Left ventricle myocardium inferior (tissue), 1 donor: ENCODE measurements around the gene PTPRN2. TPM values are rescaled to one million over a fixed set of nuclear protein-coding genes. Genes with fewer than 3 reads are reported as not detected.
"Not testable (repeated sequence)": the region's sequence is repeated elsewhere in the genome, so short reads cannot be mapped to it uniquely, and the experiment has no call there.

Experiments used
- DNase-seq: peaks from one replicate; pipeline ENCODE4 v3.0.0-alpha.2; 2020
- H3K27ac ChIP-seq: fragments of 200-600 bp; replicated peaks from 2 replicates; pipeline ENCODE4 v1.8.0; 2021
- H3K27me3 ChIP-seq: fragments of 200-600 bp; 2 replicates; pipeline ENCODE4 v1.8.0; 2021; ENCODE audit warnings: low read depth
- H3K36me3 ChIP-seq: fragments of 200-600 bp; 2 replicates; pipeline ENCODE4 v1.8.0; 2021
- H3K4me1 ChIP-seq: fragments of 200-600 bp; 2 replicates; pipeline ENCODE4 v1.8.0; 2021
- H3K4me3 ChIP-seq: fragments of 200-600 bp; 2 replicates; pipeline ENCODE4 v1.8.0; 2021; ENCODE audit warnings: mild to moderate bottlenecking, moderate library complexity
- H3K9me3 ChIP-seq: fragments of 200-600 bp; replicated peaks from 2 replicates; pipeline ENCODE4 v1.8.0; 2021
- intact Hi-C: fragments of 100-400 bp; cut with micrococcal nuclease; formaldehyde crosslinking; loops from one replicate; pipeline ENCODE4 v1.11.0; 2022
- total RNA-seq: library from RNA; stranded (reverse); fragmentation: NEBNext Ultra II Directional; extraction: Animal tissue kit (Norgen Biotek cat#: 25700); gene quantifications from one replicate; pipeline ENCODE4 v1.2.1, GENCODE V29; 2021
- TF ChIP-seq, protein P1 (sequence below): fragments of 200-600 bp; IDR thresholded peaks from 2 replicates; pipeline ENCODE4 v1.8.0; 2021; ENCODE audit warnings: antibody characterized with exemption, mild to moderate bottlenecking, borderline replicate concordance
- donor health status: DM: no; HTN: yes; CAD: no; lungs with severe emphysema.

The PTPRN2 gene
- total RNA-seq, 1 donor from 2014 or later, result 1.3 TPM

DNA sequence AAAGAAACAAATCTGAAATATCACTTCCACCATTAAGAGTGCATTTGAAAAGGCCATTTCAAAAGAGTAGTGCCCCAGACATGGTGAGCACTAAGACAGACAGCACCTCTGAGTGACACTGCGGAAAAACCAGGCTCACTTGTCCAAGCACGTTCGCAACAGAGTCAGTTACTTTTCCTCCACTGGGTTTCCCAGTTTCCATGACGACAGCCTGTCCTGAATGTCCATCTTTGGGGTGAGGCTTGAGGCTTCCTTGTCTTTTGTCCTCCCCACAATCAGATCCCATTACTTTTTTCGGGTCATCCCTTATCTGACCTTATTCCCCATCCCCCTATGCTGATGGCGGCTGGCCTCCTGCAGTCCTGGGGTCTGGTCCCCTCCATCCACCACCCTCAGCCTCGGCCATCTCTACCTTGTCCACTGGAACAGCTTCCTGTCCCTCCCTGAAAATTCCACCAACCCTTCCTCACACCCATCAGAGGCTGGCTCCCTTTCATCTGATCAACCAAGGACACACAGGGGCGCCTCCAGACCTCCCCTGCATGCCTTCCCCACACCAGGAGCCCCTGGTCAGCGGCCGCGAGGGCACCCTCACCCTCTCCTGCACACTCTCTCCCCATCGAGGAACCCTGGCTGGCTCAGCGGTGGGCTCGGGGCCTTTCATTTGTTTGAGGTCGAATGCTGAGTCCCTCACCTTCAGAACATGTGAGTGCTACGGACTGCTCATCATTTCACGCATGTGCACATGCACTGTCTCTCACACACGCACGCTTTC is 887.2 kb downstream of the PTPRN2 start:
- Histone ChIP-seq H3K36me3 (no peaks in the 10 kb centered on the region), H3K27me3 (peaks cover 78% of the 10 kb centered on the region), H3K4me1 (no peaks in the 10 kb centered on the region), H3K27ac (no peak overlapping the region), H3K9me3 (no peaks in the 10 kb centered on the region), H3K4me3 (no peak overlapping the region)
- TF ChIP-seq, protein P1, sequence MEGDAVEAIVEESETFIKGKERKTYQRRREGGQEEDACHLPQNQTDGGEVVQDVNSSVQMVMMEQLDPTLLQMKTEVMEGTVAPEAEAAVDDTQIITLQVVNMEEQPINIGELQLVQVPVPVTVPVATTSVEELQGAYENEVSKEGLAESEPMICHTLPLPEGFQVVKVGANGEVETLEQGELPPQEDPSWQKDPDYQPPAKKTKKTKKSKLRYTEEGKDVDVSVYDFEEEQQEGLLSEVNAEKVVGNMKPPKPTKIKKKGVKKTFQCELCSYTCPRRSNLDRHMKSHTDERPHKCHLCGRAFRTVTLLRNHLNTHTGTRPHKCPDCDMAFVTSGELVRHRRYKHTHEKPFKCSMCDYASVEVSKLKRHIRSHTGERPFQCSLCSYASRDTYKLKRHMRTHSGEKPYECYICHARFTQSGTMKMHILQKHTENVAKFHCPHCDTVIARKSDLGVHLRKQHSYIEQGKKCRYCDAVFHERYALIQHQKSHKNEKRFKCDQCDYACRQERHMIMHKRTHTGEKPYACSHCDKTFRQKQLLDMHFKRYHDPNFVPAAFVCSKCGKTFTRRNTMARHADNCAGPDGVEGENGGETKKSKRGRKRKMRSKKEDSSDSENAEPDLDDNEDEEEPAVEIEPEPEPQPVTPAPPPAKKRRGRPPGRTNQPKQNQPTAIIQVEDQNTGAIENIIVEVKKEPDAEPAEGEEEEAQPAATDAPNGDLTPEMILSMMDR, result no peak
- no peak for DNase-seq
- intact Hi-C loops, result no loop called here

DNA sequence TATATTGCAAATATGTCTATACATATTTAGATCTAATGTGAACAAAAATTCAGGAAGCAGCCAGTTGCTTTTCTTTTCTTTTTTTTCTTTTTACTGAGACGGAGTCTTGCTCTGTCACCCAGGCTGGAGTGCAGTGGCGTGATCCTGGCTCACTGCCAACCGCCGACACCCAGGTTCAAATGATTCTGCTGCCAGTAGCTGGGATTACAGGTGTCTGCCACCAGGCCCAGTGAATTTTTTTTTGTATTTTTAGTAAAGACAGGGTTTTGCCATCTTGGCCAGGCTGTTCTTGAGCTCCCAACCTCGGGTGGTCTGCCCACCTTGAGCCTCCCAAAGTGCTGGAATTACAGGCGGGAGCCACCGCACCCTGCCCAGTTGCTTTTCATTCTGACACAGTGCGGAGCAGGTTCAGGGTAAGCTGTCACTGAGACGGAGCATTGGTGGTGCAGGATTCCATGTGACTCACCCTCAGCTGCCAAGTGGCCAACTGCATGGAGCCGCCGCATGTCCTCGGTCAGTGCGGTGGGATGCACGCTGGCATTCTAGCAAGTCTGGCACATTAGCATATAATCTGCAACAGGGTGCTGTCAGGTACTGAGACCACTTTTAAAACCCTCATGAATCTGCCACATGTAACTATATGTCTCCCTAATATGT is 888.1 kb downstream of the PTPRN2 start:
- Histone ChIP-seq H3K27ac (no peak overlapping the region), H3K9me3 (no peaks in the 10 kb centered on the region), H3K27me3 (peaks cover 78% of the 10 kb centered on the region), H3K4me1 (no peaks in the 10 kb centered on the region), H3K36me3 (no peaks in the 10 kb centered on the region), H3K4me3 (no peak overlapping the region)
- TF ChIP-seq, protein P1, result no peak
- no peak for DNase-seq
- intact Hi-C loops, result no loop called here

DNA sequence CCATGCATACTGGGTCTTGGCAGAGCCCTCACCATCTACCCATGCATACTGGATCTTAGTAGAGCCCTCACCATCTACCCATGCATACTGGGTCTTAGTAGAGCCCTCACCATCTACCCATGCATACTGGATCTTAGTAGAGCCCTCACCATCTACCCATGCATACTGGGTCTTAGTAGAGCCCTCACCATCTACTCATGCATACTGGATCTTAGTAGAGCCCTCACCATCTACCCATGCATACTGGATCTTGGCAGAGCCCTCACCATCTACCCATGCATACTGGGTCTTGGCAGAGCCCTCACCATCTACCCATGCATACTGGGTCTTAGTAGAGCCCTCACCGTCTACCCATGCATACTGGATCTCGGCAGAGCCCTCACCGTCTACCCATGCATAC is 890.3 kb downstream of the PTPRN2 start:
- Histone ChIP-seq H3K4me1 (peaks cover 15% of the 10 kb centered on the region), H3K27me3 (peaks cover 78% of the 10 kb centered on the region)
- DNase-seq, H3K27ac ChIP-seq, H3K9me3 ChIP-seq, H3K4me3 ChIP-seq, H3K36me3 ChIP-seq, intact Hi-C loops: not testable (repeated sequence)

DNA sequence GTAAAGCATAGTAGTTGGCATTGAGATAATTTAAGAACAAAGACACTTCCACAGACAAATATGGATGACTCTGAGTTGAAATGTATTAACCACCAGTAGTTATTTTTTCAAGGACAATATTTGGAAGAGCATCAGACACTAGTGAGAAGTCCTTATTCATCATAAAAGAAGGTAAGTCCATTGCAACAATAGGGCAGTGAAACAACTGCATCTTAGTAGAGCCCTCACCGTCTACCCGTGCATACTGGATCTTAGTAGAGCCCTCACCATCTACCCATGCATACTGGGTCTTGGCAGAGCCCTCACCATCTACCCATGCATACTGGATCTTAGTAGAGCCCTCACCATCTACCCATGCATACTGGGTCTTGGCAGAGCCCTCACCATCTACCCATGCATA is 892.0 kb downstream of the PTPRN2 start:
- DNase-seq, H3K27ac ChIP-seq, H3K4me3 ChIP-seq, H3K36me3 ChIP-seq, H3K9me3 ChIP-seq, intact Hi-C loops: not testable (repeated sequence)
- peaks cover 29% of the 10 kb centered on the region for H3K4me1 ChIP-seq
- peaks cover 78% of the 10 kb centered on the region for H3K27me3 ChIP-seq

DNA sequence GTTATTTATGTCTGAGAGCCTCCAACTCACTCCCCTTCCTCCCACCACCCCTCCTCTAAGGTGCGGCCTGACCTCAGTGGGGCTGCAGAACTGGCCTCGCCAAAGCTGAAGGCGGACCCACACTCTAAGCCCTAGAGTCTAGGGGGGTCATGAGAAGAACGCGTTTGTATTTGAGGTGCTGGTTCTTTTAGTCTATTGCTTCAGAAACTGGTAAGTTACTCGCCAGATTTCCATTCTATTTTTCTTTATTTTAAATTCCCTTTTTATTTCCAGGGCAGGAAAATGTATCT is 893.3 kb downstream of the PTPRN2 start:
- Histone ChIP-seq H3K4me1 (peaks cover 41% of the 10 kb centered on the region), H3K27ac (no peak overlapping the region), H3K9me3 (no peaks in the 10 kb centered on the region), H3K36me3 (no peaks in the 10 kb centered on the region), H3K27me3 (peaks cover 78% of the 10 kb centered on the region), H3K4me3 (no peak overlapping the region)
- no peak for DNase-seq
- intact Hi-C loops, result no loop called here
- TF ChIP-seq, protein P1, result no peak

DNA sequence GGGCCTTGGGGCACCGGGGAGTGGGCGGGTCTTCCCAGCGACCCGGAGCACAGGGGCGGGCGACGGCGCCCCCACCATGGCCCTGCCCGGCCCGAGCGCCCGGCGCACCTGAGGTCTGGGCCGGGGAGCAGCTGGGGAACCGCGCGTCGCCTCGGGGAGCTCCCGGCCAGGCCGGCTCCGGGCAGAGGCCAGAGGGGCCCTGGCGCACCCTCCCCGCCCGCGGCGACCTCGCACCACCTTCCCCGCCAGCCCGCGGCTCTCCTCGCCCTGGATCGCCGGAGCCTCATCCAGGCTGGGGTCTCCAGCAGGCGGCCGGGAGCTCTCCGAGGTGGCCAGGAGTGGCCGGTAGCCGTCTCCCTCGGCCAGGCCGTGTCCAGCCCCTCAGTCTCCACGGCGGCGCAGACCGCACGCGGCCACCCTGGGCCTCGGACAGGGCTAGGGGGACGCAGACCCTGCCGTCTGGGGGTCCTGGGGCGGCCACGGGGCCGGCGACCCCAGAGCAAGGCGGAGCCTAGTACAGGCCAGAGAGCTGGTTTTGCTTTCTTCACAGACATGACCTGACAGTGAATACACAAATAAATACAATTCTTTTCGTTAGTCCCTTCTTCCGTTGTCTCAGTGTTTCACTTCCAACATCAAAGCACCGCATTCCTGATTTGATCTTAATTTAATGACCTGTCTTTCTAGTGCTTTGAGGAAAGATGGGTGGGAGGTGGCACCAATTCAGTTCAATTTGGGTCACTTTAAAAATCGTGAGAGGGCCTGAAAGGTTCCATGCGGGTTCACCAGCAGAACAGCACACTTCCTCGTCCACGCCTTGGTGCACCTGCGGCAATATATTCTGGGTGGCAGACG is 893.9 kb downstream of the PTPRN2 start:
- H3K4me3 ChIP-seq, result peak overlapping the region; percentile 61
- H3K4me1 ChIP-seq, result peaks cover 47% of the 10 kb centered on the region
- TF ChIP-seq, protein P1, result no peak
- DNase-seq, result no peak
- H3K9me3 ChIP-seq, result no peaks in the 10 kb centered on the region
- H3K36me3 ChIP-seq, result no peaks in the 10 kb centered on the region
- no peak overlapping the region for H3K27ac ChIP-seq
- intact Hi-C loops, result no loop called here
- H3K27me3 ChIP-seq, result peaks cover 78% of the 10 kb centered on the region
